DMS 273 treated with DMSO at 0.1 percent for 48 hours (cell line): ENCODE results near the gene RNF25.

Experiments
- DNase-seq: peaks from one replicate; lab custom pipeline; 2025; lab: John Stamatoyannopoulos, UW

RNF25 gene

DNA sequence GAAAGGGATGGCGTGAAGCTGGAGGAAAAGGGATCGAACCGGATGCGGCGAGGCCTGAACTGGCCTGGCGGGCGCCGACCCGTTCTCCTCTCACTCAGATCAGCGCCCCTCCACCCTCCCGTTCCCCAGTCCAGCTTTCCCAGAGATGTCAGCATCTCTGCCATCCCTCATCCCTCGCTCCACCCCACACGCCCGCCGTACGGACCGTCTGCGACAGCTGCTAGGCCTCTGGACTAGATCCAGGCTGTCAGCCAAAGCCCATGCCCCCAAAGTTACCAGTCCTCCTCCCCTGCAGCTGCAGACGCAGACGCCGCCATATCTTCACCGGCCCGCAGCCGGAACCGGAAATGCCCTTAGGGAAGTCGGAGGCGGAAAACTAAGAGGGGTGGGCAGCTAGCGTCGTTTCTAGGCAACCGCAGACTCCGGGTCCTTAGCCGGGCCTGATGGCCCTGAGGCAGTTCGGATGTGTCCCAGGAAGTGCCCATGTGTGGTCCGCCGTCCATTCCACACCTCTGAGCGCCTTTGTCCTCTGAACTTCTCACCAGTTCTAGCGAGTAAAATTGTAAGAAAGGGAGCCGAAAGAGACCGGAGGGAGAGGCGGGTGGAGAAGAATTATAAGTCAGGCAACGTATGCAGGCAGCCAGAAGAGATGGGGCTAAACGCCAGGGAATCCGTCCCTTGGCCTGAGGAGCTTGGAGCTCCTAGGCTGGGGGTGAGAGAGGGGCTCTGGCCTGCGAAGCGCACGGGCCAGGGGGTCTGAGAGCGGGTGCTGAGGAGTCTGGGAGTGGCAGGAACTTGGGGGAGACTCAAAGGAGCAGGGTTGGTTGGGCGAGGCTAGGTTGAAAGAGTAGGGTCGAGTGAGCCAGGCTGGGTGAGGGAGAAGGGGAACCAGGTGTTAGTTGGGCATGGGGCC lies at the start of gene RNF25, which contains the start of gene STK36:
Gene RNF25 (minus strand): TSS at position 349 of the 913 bp plus-strand sequence. CDS start 32 bp downstream, at position 317.
Gene STK36 (plus strand): TSS at position 433 of the 913 bp plus-strand sequence. CDS start 744 bp downstream, outside the sequence.
- DNase-seq: peak; percentile 86

- no peak for DNase-seq
Observed at GRCh38 chr2:218721488-218721887, 49.7 kb upstream of the RNF25 start.

- DNase-seq: no peak
Observed at GRCh38 chr2:218720048-218721041, 48.5 kb upstream of the RNF25 start.

DNA sequence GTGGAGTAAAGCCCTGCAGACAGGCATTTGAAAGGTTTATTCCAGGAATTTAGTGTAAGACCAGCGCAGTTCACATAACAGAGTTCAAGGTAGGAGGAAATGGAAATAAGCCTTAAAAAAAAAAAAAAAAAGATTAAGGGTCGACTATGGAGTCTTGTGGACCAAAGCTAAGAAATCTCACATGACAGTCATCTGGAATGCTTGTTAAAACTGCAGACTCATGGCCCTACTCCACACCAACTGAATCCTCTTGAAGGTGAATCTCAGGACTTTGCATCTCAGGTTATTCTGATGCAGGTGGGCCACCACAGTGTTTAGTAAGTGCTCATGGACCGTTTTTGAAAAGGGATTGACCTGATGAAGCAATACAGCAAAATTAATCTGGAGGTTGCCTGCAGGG lies 47.7 kb upstream of the RNF25 start:
- DNase-seq: no peak

- DNase-seq: no peak
Observed at GRCh38 chr2:218718058-218718457, 46.3 kb upstream of the RNF25 start.

DNA sequence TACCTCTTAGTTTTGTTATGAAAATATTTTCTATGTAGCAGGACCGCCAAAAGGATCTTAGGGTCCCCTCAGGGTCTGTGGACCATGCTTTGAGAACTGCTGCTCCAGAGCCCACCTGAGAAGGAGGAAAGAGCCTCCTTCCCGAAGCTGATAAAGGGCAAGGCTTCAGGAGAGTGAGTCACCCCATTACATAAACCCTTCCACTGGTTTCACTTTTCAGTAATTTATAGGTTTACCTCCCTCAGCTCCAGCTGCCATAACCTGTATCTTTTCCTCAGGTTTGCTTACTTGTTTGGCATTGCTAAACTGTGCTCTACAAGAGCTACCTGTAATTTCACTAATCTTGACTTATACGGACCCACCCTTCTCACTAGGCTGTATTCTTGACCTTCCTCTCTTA lies 45.5 kb upstream of the RNF25 start:
- no peak for DNase-seq

DNA sequence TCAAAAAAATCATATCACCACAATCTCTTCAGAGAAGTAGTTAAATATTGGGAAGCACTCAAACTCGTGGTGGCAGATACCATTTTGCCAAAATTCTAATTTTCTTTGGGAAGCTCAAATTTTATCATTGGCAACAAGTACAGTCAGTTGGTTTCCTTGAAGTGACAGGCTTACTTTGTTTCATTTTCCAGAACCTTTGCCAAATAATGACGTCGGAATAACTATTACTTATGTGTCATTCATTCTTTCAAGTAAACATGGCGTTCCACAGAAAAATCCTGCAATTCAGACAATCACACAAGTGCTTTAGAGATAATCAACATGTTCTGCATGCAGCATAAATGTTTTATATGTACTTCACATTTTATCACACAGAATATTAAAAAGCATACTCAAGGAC lies 44.3 kb upstream of the RNF25 start:
- no peak for DNase-seq

- DNase-seq: no peak
Observed at GRCh38 chr2:218713922-218714321, 42.1 kb upstream of the RNF25 start.

- no peak for DNase-seq
Observed at GRCh38 chr2:218711550-218711929, 39.7 kb upstream of the RNF25 start.

- peak; percentile 89 for DNase-seq
Observed at GRCh38 chr2:218710687-218711549, 39.1 kb upstream of the RNF25 start, which contains the start of gene TTLL4. TTLL4 (plus strand) TSS chr2:218710835; CDS start chr2:218737677, 26,842 bp downstream.

DNA sequence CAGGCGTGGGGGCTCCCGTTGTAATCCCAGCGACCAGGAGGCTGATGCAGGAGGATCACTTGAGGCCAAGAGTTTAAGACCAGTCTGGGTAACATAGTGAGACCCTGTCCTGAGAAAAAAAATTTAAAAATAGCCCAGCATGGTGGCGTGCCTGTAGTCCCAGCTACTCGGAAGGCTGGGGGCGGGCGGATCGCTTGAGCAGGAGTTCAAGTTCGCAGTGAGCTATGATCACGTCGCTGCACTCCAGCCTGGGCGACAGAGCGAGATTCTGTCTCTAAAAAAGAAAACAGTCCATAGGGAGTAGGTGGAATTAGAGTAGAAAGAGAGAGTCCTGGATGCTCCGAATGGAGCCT lies 38.5 kb upstream of the RNF25 start:
- no peak for DNase-seq

GRCh38 chr2:218709908-218710307 lies 38.1 kb upstream of the RNF25 start:
- DNase-seq: no peak

- no peak for DNase-seq
Observed at GRCh38 chr2:218708086-218708485, 36.3 kb upstream of the RNF25 start.

GRCh38 chr2:218703341-218703740 lies 31.5 kb upstream of the RNF25 start:
- no peak for DNase-seq

DNA sequence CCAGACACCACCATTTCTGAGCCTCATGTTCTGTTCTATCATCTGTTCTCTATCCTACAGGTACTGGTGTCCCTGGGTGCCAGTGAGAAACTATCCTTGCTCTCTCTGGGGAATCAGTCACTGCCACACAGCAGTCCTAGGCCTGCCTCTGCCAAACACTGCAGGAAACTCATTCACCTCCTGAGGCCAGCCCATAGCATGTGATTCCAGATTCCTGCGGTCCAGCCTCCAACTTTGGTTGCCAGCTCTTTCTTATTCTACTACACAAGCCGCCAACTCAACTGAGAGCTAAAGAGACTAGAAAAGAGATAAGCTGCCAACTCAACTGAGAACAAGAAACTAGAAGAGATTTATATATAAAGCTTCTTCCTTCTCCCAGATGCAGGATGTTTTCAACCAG lies 30.0 kb upstream of the RNF25 start:
- no peak for DNase-seq

DNA sequence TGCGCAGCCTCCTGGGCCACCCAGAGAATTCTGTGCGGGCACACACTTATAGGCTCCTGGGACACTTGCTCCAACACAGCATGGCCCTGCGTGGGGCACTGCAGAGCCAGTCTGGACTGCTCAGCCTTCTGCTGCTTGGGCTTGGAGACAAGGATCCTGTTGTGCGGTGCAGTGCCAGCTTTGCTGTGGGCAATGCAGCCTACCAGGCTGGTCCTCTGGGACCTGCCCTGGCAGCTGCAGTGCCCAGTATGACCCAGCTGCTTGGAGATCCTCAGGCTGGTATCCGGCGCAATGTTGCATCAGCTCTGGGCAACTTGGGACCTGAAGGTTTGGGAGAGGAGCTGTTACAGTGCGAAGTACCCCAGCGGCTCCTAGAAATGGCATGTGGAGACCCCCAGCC lies 27.1 kb upstream of the RNF25 start:
- DNase-seq: no peak

DNA sequence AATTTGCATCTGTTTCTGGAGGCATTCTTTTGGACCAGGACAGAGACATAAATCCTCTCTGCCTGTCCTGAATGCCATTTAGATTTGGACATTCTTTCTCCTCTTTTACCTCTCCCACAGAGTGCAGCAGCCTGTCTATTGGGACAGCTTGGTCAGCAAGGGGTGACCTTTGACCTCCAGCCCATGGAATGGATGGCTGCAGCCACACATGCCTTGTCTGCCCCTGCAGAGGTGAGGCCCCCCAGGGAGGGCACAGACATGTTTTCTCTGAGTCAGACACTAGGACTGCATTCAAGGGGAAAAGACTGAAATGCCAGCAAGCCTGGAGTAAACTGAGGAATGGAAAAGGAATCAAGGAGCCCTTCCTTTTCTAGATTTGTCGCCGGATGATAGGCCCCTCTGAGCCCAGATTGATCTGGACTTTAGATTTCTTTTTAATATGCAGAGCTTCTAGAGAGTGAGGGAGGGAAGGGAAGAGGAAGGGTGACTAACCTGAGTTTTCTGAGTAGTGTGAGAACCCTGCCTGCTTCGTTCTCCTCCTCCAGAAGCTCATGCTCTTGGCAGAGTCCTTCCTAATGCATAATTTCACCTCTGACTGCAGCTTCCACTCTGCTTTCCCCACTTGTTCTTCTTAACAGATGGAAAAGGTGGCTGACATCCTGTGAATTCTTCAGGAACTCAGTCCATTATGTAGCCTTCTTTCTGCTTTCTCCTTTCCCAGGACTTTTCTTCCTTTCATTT lies 22.8 kb upstream of the RNF25 start:
- DNase-seq: no peak

GRCh38 chr2:218691234-218691633 lies 19.4 kb upstream of the RNF25 start:
- DNase-seq: no peak

- peak; percentile 46 for DNase-seq
Observed at GRCh38 chr2:218687400-218688060, 15.7 kb upstream of the RNF25 start.

- DNase-seq: no peak
Observed at GRCh38 chr2:218680061-218680460, 8.3 kb upstream of the RNF25 start.
